COR-L47 (cell line): ENCODE measurements around the gene ENPP7.

Experiments
- DNase-seq: peaks from one replicate; lab custom pipeline; 2025; lab: John Stamatoyannopoulos, UW

ENPP7 gene

GRCh38 chr17:79777894-79778503, 47.3 kb downstream of the ENPP7 start, which contains the start of gene CBX2:
CBX2 (plus strand) TSS chr17:79778148; CDS start chr17:79778236, 88 bp downstream.
- DNase-seq, result peak; percentile 82

- DNase-seq, result peak; percentile 39
These were observed 47.9 kb downstream of the ENPP7 start for GRCh38 chr17:79778504-79779083.

GRCh38 chr17:79779084-79779529, 48.4 kb downstream of the ENPP7 start:
- DNase-seq, result no peak

- DNase-seq, result no peak
These were observed 49.1 kb downstream of the ENPP7 start for GRCh38 chr17:79779661-79780365.

GRCh38 chr17:79781012-79781650, 50.4 kb downstream of the ENPP7 start:
- DNase-seq, result no peak

GRCh38 chr17:79781736-79782575, 51.2 kb downstream of the ENPP7 start:
- DNase-seq, result no peak

- DNase-seq, result no peak
These were observed 53.1 kb downstream of the ENPP7 start for GRCh38 chr17:79783891-79784290.

GRCh38 chr17:79784353-79785016, 53.7 kb downstream of the ENPP7 start:
- DNase-seq, result no peak

GRCh38 chr17:79785017-79785899, 54.5 kb downstream of the ENPP7 start:
- DNase-seq, result no peak

GRCh38 chr17:79785900-79786810, 55.4 kb downstream of the ENPP7 start:
- DNase-seq, result no peak

GRCh38 chr17:79786930-79787643, 56.3 kb downstream of the ENPP7 start:
- DNase-seq, result no peak

- DNase-seq, result no peak
These were observed 57.7 kb downstream of the ENPP7 start for GRCh38 chr17:79788455-79788854.

GRCh38 chr17:79788989-79789942, 58.5 kb downstream of the ENPP7 start:
- DNase-seq, result no peak

- peak; percentile 34 for DNase-seq
These were observed 59.4 kb downstream of the ENPP7 start for GRCh38 chr17:79789943-79790804.

- no peak for DNase-seq
These were observed 60.3 kb downstream of the ENPP7 start for GRCh38 chr17:79790805-79791734.
